GM23338 (cell line): Measurements from ENCODE around the gene ANKRD37. TPM values are rescaled to one million over a fixed set of nuclear protein-coding genes. Genes with fewer than 3 reads are reported as not detected.

Experiments
- ATAC-seq: fragments of 200-7000 bp; cut with Tn5 transposase; 3 replicates; pipeline ENCODE4 v1.9.1; 2020
- DNase-seq: peaks from one replicate; pipeline ENCODE4 v3.0.0-alpha.2; 2015; ENCODE audit warnings: low spot score
- H2AFZ ChIP-seq: fragments of 200-600 bp; sonication (generic); 2 replicates; pipeline ENCODE4 v1.8.0; 2016; ENCODE audit warnings: antibody characterized with exemption, mild to moderate bottlenecking, moderate library complexity
- H3F3A ChIP-seq: fragments of 200-600 bp; sonication (generic); replicated peaks from 2 replicates; pipeline ENCODE4 v1.8.0; 2017; ENCODE audit warnings: antibody characterized with exemption, mixed run types, low read depth
- H3K27ac ChIP-seq: fragments of 200-600 bp; sonication (generic); 2 replicates; pipeline ENCODE4 v1.6.1; 2016; ENCODE audit warnings: low read depth
- H3K27me3 ChIP-seq: fragments of 200-600 bp; sonication (generic); 2 replicates; pipeline ENCODE4 v1.8.0; 2016; ENCODE audit warnings: mild to moderate bottlenecking, mixed run types, moderate library complexity; ENCODE audit not compliant: insufficient read depth
- H3K36me3 ChIP-seq: fragments of 200-600 bp; sonication (generic); 2 replicates; pipeline ENCODE4 v1.8.0; 2016; ENCODE audit warnings: mild to moderate bottlenecking; ENCODE audit not compliant: insufficient read depth
- H3K4me1 ChIP-seq: fragments of 200-600 bp; sonication (generic); 2 replicates; pipeline ENCODE4 v1.8.0; 2016; ENCODE audit warnings: mild to moderate bottlenecking, moderate library complexity; ENCODE audit not compliant: insufficient read depth
- H3K4me2 ChIP-seq: fragments of 200-600 bp; sonication (generic); 2 replicates; pipeline ENCODE4 v1.7.1; 2017; ENCODE audit warnings: mixed run types
- H3K4me3 ChIP-seq: fragments of 200-600 bp; sonication (generic); 2 replicates; pipeline ENCODE4 v1.6.1; 2016; ENCODE audit warnings: mixed run types
- H3K79me2 ChIP-seq: fragments of 200-600 bp; sonication (generic); replicated peaks from 2 replicates; pipeline ENCODE4 v1.8.0; 2017; ENCODE audit warnings: mild to moderate bottlenecking; ENCODE audit not compliant: insufficient read depth
- H3K9me2 ChIP-seq: fragments of 200-600 bp; sonication (generic); 2 replicates; pipeline ENCODE4 v1.8.0; 2017; ENCODE audit not compliant: insufficient read depth
- H4K20me1 ChIP-seq: fragments of 200-600 bp; sonication (generic); replicated peaks from 2 replicates; pipeline ENCODE4 v1.8.0; 2017; ENCODE audit warnings: mild to moderate bottlenecking; ENCODE audit not compliant: insufficient read depth
- H3K27ac Mint-ChIP-seq: 2 replicates; pipeline ENCODE4 v1.8.0; 2020; ENCODE audit warnings: inconsistent platforms, mild to moderate bottlenecking, moderate library complexity, mixed read lengths
- H3K27me3 Mint-ChIP-seq: 3 replicates; pipeline ENCODE4 v1.8.0; 2022; ENCODE audit warnings: low read depth, mild to moderate bottlenecking, moderate library complexity, mixed read lengths, inconsistent platforms; ENCODE audit not compliant: insufficient read depth, poor library complexity
- H3K36me3 Mint-ChIP-seq: 3 replicates; pipeline ENCODE4 v1.8.0; 2021; ENCODE audit warnings: low read depth, mild to moderate bottlenecking, inconsistent platforms, moderate library complexity, mixed read lengths
- H3K4me1 Mint-ChIP-seq: 3 replicates; pipeline ENCODE4 v1.8.0; 2020; ENCODE audit warnings: mild to moderate bottlenecking, inconsistent platforms, mixed read lengths
- H3K4me3 Mint-ChIP-seq: 3 replicates; pipeline ENCODE4 v1.8.0; 2021; ENCODE audit warnings: moderate library complexity, mild to moderate bottlenecking, inconsistent platforms, mixed read lengths
- H3K9me3 Mint-ChIP-seq: 3 replicates; pipeline ENCODE4 v1.8.0; 2020; ENCODE audit warnings: moderate library complexity, mild to moderate bottlenecking, inconsistent platforms, mixed read lengths
- CREB1 ChIP-seq: fragments of 250-450 bp; sonication (Bioruptor Pico); IDR thresholded peaks from 2 replicates; pipeline ENCODE4 v1.5.0; 2020; ENCODE audit warnings: low read depth, mild to moderate bottlenecking, moderate library complexity
- EZH2 ChIP-seq: fragments of 200-600 bp; sonication (generic); IDR thresholded peaks from one replicate; pipeline ENCODE4 v1.8.0; 2017; ENCODE audit warnings: antibody characterized with exemption, mild to moderate bottlenecking, low read depth; ENCODE audit not compliant: unreplicated experiment
- EZH2phosphoT487 ChIP-seq: fragments of 200-600 bp; sonication (generic); IDR thresholded peaks from one replicate; pipeline ENCODE4 v1.8.1; 2018; ENCODE audit warnings: antibody characterized with exemption; ENCODE audit not compliant: unreplicated experiment
- JUNB ChIP-seq: IDR thresholded peaks from one replicate; pipeline ENCODE4 v1.6.1; 2016; ENCODE audit warnings: antibody characterized with exemption; ENCODE audit not compliant: unreplicated experiment
- NANOG ChIP-seq: IDR thresholded peaks from 2 replicates; pipeline ENCODE4 v1.6.1; 2016; ENCODE audit warnings: antibody characterized with exemption, borderline replicate concordance
- POLR2AphosphoS5 ChIP-seq: IDR thresholded peaks from 2 replicates; pipeline ENCODE4 v1.6.1; 2016; ENCODE audit warnings: antibody characterized with exemption, low read depth
- STAT1 ChIP-seq: IDR thresholded peaks from one replicate; pipeline ENCODE4 v1.6.1; 2016; ENCODE audit warnings: antibody characterized with exemption; ENCODE audit not compliant: unreplicated experiment
- ZNF114 ChIP-seq: fragments of 250-450 bp; sonication (Bioruptor Pico); IDR thresholded peaks from 2 replicates; pipeline ENCODE4 v1.5.0; 2020; ENCODE audit warnings: mild to moderate bottlenecking, moderate library complexity
- ZNF331 ChIP-seq: fragments of 250-450 bp; sonication (Bioruptor Pico); IDR thresholded peaks from 2 replicates; pipeline ENCODE4 v1.5.0; 2020; ENCODE audit warnings: low read depth, mild to moderate bottlenecking, moderate library complexity
- polyA plus RNA-seq: library from polyadenylated mRNA; unstranded; fragments of >200 nt; fragmentation: Nextera tagmentation; extraction: Ambion mirVana; gene quantifications from 2 replicates; pipeline ENCODE4 v1.2.1, GENCODE V29; 2016
- total RNA-seq: library from RNA; depleted of rRNA; stranded (reverse); fragments of >200 nt; shearing (Covaris generic); gene quantifications from 2 replicates; pipeline ENCODE4 v1.2.3, GENCODE V29; 2014
- TF ChIP-seq, protein P1 (sequence below): IDR thresholded peaks from one replicate; pipeline ENCODE4 v1.6.1; 2018; ENCODE audit warnings: antibody characterized with exemption; ENCODE audit not compliant: unreplicated experiment
- TF ChIP-seq, protein P2 (sequence below), 2 experiments: fragments of 200-600 bp in 1 of 2; sonication (generic) in 1 of 2; conservative IDR thresholded peaks; 2 replicates each; pipeline versions ENCODE4 v1.5.1 to v1.6.1; 2016 to 2017; ENCODE audit warnings: antibody characterized with exemption in 2 of 2, low read depth in 2 of 2, mild to moderate bottlenecking in 2 of 2, moderate library complexity in 1 of 2
- TF ChIP-seq, protein P3 (sequence below): fragments of 250-450 bp; sonication (Bioruptor Pico); IDR thresholded peaks from 2 replicates; pipeline ENCODE4 v1.5.0; 2020; ENCODE audit warnings: mild to moderate bottlenecking, moderate library complexity
- TF ChIP-seq, protein P4 (sequence below): IDR thresholded peaks from 2 replicates; pipeline ENCODE4 v1.6.1; 2016; ENCODE audit warnings: antibody characterized with exemption

Gene ANKRD37
- total and polyA plus RNA-seq, 2 experiments from 2014 or later = 1.8 to 4.9 TPM

DNA sequence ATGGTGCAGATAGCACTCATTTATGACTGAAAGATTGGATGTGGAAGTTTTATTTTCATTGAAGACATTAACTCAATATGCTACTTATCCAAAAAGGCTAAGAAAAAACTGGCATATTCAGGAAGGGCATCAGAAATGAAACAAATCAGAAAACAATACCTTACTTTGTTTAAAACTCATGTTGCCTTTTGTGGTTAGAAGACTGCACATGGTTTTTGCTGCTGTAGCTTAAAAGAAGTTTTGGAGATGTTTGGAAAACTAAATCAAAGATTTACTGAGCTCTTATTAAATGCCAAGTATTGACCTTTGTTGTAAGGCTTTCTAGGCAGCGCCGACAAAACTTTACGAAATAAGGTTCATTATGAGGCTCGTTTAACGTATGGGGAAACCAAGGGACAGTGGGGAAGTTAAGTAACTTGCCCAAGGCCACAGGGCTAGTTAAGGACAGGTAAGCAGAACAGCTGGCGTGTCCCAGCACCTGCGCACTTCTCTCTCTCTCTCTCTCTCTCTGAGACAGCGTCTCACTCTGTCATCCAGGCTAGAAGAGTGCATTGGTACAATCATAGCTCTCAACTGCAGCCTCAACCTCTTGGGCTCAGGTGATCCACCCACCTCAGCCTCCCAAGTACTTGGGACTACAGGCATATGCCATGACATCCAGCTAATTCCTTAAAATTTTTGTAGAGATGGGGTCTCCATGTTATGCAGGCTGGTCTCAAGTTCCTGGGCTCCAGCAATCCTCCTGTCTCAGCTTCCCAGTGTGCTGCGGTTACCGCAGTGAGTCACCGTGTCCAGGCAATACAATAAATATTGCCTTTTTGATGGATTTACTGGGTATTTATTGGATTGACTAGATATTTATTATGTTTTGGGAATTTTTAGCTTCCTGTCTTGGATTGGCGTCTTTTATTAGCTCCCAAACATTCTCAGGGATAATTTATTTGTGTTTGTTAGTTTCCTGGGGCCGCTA is 17.0 kb upstream of the ANKRD37 start:
- Mint-ChIP-seq H3K27ac (no peak overlapping the region), H3K4me1 (0 out of 3 replicates have a peak, but pooled peaks cover 2% of the 10 kb centered on the region), H3K9me3 (peaks cover 9% of the 10 kb centered on the region; the same call in 2 of the 3 replicates), H3K4me3 (no peak overlapping the region), H3K36me3 (peaks cover 10% of the 10 kb centered on the region), H3K27me3 (no peaks in the 10 kb centered on the region)
- ATAC-seq (no peak), DNase-seq (no peak)
- TF ChIP-seq, protein P1, sequence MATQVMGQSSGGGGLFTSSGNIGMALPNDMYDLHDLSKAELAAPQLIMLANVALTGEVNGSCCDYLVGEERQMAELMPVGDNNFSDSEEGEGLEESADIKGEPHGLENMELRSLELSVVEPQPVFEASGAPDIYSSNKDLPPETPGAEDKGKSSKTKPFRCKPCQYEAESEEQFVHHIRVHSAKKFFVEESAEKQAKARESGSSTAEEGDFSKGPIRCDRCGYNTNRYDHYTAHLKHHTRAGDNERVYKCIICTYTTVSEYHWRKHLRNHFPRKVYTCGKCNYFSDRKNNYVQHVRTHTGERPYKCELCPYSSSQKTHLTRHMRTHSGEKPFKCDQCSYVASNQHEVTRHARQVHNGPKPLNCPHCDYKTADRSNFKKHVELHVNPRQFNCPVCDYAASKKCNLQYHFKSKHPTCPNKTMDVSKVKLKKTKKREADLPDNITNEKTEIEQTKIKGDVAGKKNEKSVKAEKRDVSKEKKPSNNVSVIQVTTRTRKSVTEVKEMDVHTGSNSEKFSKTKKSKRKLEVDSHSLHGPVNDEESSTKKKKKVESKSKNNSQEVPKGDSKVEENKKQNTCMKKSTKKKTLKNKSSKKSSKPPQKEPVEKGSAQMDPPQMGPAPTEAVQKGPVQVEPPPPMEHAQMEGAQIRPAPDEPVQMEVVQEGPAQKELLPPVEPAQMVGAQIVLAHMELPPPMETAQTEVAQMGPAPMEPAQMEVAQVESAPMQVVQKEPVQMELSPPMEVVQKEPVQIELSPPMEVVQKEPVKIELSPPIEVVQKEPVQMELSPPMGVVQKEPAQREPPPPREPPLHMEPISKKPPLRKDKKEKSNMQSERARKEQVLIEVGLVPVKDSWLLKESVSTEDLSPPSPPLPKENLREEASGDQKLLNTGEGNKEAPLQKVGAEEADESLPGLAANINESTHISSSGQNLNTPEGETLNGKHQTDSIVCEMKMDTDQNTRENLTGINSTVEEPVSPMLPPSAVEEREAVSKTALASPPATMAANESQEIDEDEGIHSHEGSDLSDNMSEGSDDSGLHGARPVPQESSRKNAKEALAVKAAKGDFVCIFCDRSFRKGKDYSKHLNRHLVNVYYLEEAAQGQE = no peak
- TF ChIP-seq POLR2AphosphoS5 (no peak), JUNB (no peak), NANOG (no peak), ZNF331 (CRISPR knock-in tag) (no peak), EZH2phosphoT487 (no peak), EZH2 (no peak), CREB1 (CRISPR knock-in tag) (no peak), ZNF114 (CRISPR knock-in tag) (no peak), STAT1 (no peak)
- TF ChIP-seq, protein P2, sequence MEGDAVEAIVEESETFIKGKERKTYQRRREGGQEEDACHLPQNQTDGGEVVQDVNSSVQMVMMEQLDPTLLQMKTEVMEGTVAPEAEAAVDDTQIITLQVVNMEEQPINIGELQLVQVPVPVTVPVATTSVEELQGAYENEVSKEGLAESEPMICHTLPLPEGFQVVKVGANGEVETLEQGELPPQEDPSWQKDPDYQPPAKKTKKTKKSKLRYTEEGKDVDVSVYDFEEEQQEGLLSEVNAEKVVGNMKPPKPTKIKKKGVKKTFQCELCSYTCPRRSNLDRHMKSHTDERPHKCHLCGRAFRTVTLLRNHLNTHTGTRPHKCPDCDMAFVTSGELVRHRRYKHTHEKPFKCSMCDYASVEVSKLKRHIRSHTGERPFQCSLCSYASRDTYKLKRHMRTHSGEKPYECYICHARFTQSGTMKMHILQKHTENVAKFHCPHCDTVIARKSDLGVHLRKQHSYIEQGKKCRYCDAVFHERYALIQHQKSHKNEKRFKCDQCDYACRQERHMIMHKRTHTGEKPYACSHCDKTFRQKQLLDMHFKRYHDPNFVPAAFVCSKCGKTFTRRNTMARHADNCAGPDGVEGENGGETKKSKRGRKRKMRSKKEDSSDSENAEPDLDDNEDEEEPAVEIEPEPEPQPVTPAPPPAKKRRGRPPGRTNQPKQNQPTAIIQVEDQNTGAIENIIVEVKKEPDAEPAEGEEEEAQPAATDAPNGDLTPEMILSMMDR (conservative IDR thresholded peaks at IDR 0.05; ENCODE audit: low read depth in 2 of 2) = no peak
- TF ChIP-seq, protein P3, sequence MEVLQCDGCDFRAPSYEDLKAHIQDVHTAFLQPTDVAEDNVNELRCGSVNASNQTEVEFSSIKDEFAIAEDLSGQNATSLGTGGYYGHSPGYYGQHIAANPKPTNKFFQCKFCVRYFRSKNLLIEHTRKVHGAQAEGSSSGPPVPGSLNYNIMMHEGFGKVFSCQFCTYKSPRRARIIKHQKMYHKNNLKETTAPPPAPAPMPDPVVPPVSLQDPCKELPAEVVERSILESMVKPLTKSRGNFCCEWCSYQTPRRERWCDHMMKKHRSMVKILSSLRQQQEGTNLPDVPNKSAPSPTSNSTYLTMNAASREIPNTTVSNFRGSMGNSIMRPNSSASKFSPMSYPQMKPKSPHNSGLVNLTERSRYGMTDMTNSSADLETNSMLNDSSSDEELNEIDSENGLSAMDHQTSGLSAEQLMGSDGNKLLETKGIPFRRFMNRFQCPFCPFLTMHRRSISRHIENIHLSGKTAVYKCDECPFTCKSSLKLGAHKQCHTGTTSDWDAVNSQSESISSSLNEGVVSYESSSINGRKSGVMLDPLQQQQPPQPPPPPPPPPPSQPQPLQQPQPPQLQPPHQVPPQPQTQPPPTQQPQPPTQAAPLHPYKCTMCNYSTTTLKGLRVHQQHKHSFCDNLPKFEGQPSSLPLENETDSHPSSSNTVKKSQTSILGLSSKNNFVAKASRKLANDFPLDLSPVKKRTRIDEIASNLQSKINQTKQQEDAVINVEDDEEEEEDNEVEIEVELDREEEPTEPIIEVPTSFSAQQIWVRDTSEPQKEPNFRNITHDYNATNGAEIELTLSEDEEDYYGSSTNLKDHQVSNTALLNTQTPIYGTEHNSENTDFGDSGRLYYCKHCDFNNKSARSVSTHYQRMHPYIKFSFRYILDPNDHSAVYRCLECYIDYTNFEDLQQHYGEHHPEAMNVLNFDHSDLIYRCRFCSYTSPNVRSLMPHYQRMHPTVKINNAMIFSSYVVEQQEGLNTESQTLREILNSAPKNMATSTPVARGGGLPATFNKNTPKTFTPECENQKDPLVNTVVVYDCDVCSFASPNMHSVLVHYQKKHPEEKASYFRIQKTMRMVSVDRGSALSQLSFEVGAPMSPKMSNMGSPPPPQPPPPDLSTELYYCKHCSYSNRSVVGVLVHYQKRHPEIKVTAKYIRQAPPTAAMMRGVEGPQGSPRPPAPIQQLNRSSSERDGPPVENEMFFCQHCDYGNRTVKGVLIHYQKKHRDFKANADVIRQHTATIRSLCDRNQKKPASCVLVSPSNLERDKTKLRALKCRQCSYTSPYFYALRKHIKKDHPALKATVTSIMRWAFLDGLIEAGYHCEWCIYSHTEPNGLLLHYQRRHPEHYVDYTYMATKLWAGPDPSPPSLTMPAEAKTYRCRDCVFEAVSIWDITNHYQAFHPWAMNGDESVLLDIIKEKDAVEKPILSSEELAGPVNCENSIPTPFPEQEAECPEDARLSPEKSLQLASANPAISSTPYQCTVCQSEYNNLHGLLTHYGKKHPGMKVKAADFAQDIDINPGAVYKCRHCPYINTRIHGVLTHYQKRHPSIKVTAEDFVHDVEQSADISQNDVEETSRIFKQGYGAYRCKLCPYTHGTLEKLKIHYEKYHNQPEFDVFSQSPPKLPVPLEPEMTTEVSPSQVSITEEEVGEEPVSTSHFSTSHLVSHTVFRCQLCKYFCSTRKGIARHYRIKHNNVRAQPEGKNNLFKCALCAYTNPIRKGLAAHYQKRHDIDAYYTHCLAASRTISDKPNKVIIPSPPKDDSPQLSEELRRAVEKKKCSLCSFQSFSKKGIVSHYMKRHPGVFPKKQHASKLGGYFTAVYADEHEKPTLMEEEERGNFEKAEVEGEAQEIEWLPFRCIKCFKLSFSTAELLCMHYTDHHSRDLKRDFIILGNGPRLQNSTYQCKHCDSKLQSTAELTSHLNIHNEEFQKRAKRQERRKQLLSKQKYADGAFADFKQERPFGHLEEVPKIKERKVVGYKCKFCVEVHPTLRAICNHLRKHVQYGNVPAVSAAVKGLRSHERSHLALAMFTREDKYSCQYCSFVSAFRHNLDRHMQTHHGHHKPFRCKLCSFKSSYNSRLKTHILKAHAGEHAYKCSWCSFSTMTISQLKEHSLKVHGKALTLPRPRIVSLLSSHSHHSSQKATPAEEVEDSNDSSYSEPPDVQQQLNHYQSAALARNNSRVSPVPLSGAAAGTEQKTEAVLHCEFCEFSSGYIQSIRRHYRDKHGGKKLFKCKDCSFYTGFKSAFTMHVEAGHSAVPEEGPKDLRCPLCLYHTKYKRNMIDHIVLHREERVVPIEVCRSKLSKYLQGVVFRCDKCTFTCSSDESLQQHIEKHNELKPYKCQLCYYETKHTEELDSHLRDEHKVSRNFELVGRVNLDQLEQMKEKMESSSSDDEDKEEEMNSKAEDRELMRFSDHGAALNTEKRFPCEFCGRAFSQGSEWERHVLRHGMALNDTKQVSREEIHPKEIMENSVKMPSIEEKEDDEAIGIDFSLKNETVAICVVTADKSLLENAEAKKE (CRISPR knock-in tag) = no peak
- TF ChIP-seq, protein P4, sequence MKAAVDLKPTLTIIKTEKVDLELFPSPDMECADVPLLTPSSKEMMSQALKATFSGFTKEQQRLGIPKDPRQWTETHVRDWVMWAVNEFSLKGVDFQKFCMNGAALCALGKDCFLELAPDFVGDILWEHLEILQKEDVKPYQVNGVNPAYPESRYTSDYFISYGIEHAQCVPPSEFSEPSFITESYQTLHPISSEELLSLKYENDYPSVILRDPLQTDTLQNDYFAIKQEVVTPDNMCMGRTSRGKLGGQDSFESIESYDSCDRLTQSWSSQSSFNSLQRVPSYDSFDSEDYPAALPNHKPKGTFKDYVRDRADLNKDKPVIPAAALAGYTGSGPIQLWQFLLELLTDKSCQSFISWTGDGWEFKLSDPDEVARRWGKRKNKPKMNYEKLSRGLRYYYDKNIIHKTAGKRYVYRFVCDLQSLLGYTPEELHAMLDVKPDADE = no peak
- Histone ChIP-seq H2AFZ (no peak overlapping the region), H3K9me2 (no peaks in the 10 kb centered on the region), H3F3A (no peaks in the 10 kb centered on the region), H3K4me2 (no peak overlapping the region), H3K79me2 (no peaks in the 10 kb centered on the region), H3K27me3 (no peaks in the 10 kb centered on the region), H4K20me1 (no peaks in the 10 kb centered on the region), H3K4me3 (no peak overlapping the region), H3K36me3 (no peaks in the 10 kb centered on the region), H3K27ac (no peak overlapping the region), H3K4me1 (0 out of 2 replicates have a peak, but pooled peaks cover 3% of the 10 kb centered on the region)
